ENCODE data around the gene CLEC4M.
"Not testable (repeated sequence)": the region's sequence is repeated elsewhere in the genome, so short reads cannot be mapped to it uniquely, and the experiment has no call there.

CLEC4M gene

GRCh38 chr19:7742991-7743390 lies 20.1 kb upstream of the CLEC4M start:
- no peak for DNase-seq

- peak; percentile 34 for DNase-seq
Observed at GRCh38 chr19:7743425-7743841, 19.6 kb upstream of the CLEC4M start.

GRCh38 chr19:7744199-7744786 lies 18.8 kb upstream of the CLEC4M start:
- no peak for DNase-seq

GRCh38 chr19:7744871-7745650 lies 18.0 kb upstream of the CLEC4M start:
- no peak for DNase-seq

- not testable (repeated sequence) for DNase-seq
Observed at GRCh38 chr19:7746306-7746705, 16.7 kb upstream of the CLEC4M start.

- no peak for DNase-seq
Observed at GRCh38 chr19:7746903-7747884, 15.8 kb upstream of the CLEC4M start, which contains the start of gene CD209. CD209 (minus strand) TSS chr19:7747534; CDS start chr19:7747511, 23 bp downstream.

DNA sequence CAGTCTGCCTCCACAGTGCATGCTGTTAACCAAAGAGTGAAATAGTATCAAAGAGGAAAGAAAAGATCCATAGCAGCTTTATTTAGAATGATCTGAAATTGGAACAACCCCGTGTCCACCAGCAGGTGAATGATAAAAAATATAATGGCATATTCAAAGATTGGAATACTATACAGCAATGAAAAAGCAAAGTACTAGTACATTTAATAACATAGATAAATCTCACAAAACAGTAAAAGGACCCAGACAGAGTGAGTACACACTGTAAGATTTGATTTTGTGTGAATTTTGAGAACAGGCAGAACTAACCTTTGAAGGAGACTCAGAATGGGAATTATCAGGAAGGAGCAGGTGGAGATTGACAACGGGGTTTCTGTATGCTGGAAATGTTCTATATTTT lies 14.9 kb upstream of the CLEC4M start:
- no peak for DNase-seq

- no peak for DNase-seq
Observed at GRCh38 chr19:7748756-7749155, 14.3 kb upstream of the CLEC4M start.

GRCh38 chr19:7751157-7751783 lies 11.8 kb upstream of the CLEC4M start:
- peak; percentile 26 for DNase-seq

GRCh38 chr19:7756258-7756657 lies 6.8 kb upstream of the CLEC4M start:
- DNase-seq, result no peak

GRCh38 chr19:7757358-7757757 lies 5.7 kb upstream of the CLEC4M start:
- no peak for DNase-seq

- no peak for DNase-seq
Observed at GRCh38 chr19:7759156-7759555, 3.9 kb upstream of the CLEC4M start.

DNA sequence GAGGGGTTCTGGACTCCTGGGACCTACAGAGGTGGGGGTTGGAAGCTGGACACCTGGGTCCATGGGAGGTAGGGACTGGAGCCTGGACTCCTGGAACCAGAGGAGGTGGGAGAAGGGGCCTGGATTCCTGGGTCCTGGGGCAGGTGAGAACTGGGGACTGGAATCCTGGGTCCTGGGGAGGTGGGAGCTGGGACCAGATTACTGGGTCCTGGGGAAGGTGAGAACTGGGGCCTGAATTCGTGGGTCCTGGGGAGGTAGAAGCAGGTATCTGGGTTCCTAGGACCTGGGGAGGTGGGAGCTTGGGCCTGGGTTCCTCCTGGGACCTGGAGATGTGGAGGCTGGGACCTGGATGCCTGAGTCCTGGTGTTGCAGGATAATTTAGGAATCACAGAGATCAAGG lies 653 bp downstream of the CLEC4M start:
- DNase-seq, result no peak

DNA sequence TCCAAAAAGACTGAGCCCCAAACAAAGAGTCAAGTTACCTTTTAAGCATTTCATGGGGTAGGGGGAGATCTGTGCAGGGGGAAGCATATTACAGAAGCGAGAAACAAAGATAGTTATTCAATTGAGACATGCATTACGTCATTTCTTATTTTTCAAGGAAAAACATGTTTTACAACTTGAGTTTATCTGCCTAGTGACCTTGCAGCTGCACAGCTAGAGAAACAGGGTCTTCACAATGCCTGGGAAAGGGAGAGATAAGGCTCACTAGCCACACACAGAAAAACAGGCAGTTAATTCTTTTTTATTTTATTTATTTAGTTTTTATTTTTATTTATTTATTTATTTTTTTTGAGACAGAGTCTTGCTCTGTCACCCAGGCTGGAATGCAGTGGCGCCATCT lies 1.1 kb downstream of the CLEC4M start:
- DNase-seq, result not testable (repeated sequence)

- DNase-seq, result not testable (repeated sequence)
Observed at GRCh38 chr19:7765043-7765442, 2.0 kb downstream of the CLEC4M start.

DNA sequence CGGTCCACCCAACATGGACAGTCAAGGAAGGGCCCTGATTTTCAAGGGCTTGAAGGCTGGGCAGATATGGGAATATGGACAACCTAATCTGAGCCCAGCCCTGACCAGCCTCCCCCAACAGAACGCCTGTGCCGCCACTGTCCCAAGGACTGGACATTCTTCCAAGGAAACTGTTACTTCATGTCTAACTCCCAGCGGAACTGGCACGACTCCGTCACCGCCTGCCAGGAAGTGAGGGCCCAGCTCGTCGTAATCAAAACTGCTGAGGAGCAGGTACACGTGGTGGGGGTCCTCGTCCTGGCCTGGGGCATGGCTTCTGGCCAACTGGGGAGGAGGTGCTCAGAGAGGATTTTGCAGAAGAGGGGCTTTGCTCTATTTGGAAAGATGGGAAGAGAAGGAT lies 3.5 kb downstream of the CLEC4M start:
- DNase-seq, result no peak

- no peak for DNase-seq
Observed at GRCh38 chr19:7767487-7767886, 4.4 kb downstream of the CLEC4M start.

DNA sequence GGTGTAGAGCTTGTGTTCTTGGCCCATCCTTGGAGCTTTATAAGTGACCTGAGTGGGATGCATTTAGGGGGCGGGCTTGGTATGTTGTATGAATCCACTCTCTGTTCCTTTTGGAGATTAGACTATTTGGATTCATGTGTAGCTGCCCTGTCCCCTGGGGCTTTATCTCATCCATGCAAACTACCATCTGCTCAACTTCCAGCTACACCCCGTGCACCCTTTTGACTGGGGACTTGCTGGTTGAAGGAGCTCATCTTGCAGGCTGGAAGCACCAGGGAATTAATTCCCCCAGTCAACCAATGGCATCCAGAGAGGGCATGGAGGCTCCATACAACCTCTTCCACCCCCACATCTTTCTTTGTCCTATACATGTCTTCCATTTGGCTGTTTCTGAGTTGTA lies 6.1 kb downstream of the CLEC4M start:
- no peak for DNase-seq

DNA sequence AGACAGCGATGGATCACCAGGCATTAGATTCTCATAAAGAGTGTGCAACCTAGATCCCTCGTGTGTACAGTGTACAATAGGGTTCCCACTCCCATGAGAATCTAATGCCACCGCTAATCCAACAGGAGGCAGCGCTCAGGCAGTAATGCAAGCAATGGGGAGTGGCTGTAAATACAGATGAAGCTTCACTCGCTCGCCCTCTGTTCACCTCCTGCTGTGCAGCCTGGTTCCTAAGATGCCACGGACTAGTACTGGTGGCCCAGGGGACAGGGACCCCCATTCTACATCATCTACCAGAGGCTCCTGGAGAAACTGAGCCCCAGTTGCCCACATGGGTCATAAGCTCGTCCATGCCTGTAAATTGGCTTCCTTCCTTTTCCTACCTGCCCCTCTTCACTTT lies 8.0 kb downstream of the CLEC4M start:
- DNase-seq, result no peak

DNA sequence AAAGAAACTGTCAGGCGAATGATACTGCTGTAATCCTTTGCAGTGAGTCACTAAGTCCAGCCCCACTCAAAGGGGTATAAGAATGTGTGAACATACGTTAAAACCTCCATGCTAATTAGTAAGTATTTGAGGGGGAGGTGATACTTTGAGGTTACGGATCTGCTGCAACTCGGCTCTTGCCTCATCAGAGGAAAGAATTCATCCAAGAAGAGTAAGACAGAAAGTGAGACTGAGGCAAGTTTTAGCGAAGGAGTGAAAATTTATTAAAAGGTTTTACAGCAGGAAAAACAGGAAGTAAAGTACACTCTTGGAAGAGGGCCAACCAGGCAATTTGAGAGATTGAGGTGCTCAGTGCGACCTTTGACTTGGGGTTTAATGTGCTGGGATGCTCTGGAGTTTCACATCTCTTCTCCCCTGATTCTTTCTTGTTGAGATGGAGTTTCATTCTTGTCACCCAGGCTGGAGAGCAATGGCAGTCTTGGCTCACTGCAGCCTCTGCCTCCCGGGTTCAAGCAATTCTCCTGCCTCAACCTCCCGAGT lies 9.8 kb downstream of the CLEC4M start:
- DNase-seq, result no peak

DNA sequence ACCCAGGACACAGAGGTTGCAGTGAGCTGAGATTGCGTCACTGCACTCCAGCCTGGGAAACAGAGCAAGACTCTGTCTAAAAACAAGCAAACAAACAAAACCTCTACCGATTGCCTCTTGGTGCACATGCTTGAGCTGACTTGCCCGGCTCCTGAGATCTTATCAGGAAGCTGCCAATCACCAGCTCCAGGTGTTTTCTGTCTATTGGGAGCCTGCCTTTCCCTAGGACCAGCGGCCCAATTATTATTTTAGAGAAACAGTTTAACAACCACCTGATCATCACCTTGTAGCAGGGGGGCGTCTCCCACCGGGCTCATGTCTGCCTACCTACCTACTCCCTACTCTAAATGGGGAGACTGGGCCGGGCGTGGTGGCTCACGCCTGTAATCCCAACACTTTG lies 10.8 kb downstream of the CLEC4M start:
- DNase-seq, result no peak

DNA sequence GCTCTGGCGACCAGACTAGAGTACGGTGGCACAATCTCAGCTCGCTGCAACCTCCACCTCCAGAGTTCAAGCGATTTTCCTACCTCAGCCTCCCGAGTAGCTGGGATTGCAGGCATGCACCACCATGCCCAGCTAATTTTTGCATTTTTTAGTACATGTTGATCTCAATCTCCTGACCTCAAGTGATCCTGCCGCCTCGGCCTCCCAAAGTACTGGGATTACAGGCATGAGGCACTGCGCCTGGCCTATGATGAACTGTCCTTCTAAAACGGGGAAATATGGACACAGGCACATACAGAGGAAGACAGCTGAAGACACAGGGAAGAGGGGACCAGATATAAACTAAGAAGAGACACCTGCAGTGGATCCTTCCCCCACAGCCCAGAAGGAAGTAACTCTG lies 12.7 kb downstream of the CLEC4M start:
- no peak for DNase-seq

DNA sequence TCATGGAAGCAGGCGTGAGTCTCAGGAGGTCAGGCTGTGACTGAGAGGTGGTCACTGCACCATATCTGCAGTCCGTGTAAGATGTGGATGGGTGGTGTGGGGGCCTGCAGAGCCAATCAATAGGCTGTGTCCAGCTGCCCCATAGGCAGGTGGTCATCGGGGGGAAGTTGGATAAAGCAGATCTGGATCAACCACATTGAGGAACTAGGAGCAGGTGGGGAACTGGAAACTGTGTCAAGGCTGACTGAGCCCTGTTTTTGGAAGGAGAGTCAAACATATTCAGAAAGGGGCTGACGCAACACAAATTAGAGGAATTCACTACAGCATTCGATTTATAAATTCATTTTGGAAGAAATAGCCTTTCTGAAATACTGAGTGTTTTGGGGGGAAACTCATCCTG lies 15.0 kb downstream of the CLEC4M start:
- no peak for DNase-seq
